Right atrium auricular region (tissue), 2 donors: ENCODE data around the gene PTPRK. TPM values are rescaled to one million over a fixed set of nuclear protein-coding genes. Genes with fewer than 3 reads are reported as not detected.
A peak's percentile ranks its signal among the peaks of the same experiment; 100 is the strongest.

Experiments
- DNase-seq: peaks from one replicate; pipeline ENCODE4 v3.0.0-alpha.2; 2019; ENCODE audit warnings: low spot score
- H3K27ac ChIP-seq, 2 donors: fragments of 200-600 bp; sonication (generic); 1 replicate in 1 of 2; 2 replicates in 1 of 2; pipeline ENCODE4 v1.5.1; 2016 to 2019
- H3K27me3 ChIP-seq, 2 donors: fragments of 200-600 bp; sonication (generic); one replicate each; pipeline versions ENCODE4 v1.5.1 to v1.6.0; 2017 to 2019
- H3K36me3 ChIP-seq: fragments of 200-600 bp; sonication (generic); one replicate; pipeline ENCODE4 v1.5.1; 2016
- H3K4me1 ChIP-seq, 2 donors: fragments of 200-600 bp; sonication (generic); one replicate each; pipeline versions ENCODE4 v1.5.1 to v1.6.0; 2017 to 2019
- H3K4me3 ChIP-seq, 2 donors: fragments of 200-600 bp; sonication (generic); 1 replicate in 1 of 2; 2 replicates in 1 of 2; pipeline ENCODE4 v1.5.1; 2017 to 2019; ENCODE audit warnings: mild to moderate bottlenecking in 1 of 2, moderate library complexity in 1 of 2
- H3K9me3 ChIP-seq, 2 donors: fragments of 200-600 bp; sonication (generic); one replicate each; pipeline ENCODE4 v1.5.1; 2019
- total RNA-seq, 2 donors: library from RNA; depleted of rRNA; stranded (reverse); fragments of >200 nt; gene quantifications; one replicate each; pipeline ENCODE4 v1.1.0, GENCODE V29; 2016
- TF ChIP-seq, protein P1 (sequence below), 2 donors: fragments of 200-600 bp; sonication (generic); IDR thresholded peaks; one replicate each; pipeline ENCODE4 v1.5.1; 2019; ENCODE audit warnings: antibody characterized with exemption in 2 of 2

PTPRK gene
- 10 to 100 TPM; 24.5 to 36.4 TPM for total RNA-seq

DNA sequence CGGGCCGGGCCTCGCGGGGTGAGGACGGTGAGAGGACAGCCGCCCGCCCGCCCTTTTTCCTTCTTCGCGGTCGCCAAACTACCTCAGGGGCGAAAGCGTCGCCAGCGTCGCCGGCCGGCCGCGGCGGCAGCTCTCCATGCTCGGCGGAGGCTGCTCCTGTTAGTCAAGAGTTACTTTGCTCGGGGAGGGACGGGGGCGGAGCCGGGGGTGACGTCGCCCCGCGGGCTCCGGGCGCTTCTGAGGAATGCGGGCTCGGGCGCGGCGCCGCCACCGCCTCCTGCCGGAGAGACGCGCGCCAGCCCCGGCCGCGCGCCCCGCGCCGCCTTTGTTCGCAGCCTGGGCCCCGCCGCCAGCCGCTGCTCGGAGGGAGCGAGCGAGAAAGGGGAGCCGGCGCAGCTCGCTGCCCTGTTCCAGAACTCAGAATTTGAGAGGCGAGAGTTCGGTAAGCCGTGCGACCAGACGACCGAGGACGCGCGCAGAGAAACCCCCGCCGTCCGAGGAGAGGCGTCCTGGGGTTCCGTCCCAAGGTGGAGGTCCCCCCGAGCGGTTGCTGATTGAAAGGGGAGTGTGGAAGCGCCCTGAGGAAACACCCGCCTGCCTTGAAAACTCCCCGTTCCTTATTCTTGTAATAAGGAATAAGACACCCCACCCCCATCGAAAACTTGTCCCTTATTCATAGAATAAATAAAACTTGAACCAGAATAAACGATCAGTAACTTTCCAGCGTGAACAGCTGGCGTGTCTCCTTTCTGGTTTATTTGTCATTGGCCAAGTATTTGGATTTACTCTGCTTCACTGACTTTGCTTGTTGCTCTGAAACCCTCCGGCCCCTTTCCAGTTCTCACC, at the start of gene PTPRK:
PTPRK (minus strand) TSS at position 164 of the 846 bp plus-strand sequence. CDS start 241 bp downstream, outside the sequence.
- peak within 1 kb of the TSS; percentile 95 to 97 for H3K27ac ChIP-seq
- H3K36me3 ChIP-seq, result no peaks in the 10 kb centered on the region
- peaks cover 0 to 34% of the 10 kb centered on the region in 2 donors for H3K4me1 ChIP-seq
- peak within 1 kb of the TSS; percentile 78 to 90 for H3K4me3 ChIP-seq
- TF ChIP-seq, protein P1, sequence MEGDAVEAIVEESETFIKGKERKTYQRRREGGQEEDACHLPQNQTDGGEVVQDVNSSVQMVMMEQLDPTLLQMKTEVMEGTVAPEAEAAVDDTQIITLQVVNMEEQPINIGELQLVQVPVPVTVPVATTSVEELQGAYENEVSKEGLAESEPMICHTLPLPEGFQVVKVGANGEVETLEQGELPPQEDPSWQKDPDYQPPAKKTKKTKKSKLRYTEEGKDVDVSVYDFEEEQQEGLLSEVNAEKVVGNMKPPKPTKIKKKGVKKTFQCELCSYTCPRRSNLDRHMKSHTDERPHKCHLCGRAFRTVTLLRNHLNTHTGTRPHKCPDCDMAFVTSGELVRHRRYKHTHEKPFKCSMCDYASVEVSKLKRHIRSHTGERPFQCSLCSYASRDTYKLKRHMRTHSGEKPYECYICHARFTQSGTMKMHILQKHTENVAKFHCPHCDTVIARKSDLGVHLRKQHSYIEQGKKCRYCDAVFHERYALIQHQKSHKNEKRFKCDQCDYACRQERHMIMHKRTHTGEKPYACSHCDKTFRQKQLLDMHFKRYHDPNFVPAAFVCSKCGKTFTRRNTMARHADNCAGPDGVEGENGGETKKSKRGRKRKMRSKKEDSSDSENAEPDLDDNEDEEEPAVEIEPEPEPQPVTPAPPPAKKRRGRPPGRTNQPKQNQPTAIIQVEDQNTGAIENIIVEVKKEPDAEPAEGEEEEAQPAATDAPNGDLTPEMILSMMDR (IDR thresholded peaks at IDR 0.05), result peak; percentile 62 to 73
- no peaks in the 10 kb centered on the region for H3K27me3 ChIP-seq
- DNase-seq, result peak; percentile 92
- H3K9me3 ChIP-seq, result no peaks in the 10 kb centered on the region

DNA sequence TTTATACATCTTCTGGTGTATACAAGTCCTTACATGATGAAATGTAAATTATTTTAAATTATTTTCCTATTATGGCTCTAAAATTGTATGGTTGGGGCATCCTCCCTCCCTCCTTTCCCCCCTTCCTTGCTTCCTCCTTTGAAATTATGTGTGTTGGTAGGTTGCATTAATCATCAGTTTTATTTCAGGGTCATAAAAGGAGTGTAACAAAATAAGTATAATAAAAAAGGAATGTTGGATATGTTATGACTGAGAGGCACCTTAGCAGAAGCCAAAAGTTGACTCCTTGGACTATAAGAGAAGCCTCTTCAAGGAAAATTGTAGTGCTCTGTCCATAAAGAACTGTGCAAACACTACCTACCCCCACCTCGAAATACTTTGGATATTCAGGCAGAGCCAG, 46.6 kb upstream of the PTPRK start:
- Histone ChIP-seq H3K4me1 (peaks cover 0 to 9% of the 10 kb centered on the region in 2 donors), H3K27me3 (no peaks in the 10 kb centered on the region), H3K9me3 (no peaks in the 10 kb centered on the region), H3K4me3 (no peak overlapping the region), H3K27ac (no peak overlapping the region), H3K36me3 (no peaks in the 10 kb centered on the region)
- TF ChIP-seq, protein P1 (IDR thresholded peaks at IDR 0.05), result no peak
- DNase-seq, result no peak

DNA sequence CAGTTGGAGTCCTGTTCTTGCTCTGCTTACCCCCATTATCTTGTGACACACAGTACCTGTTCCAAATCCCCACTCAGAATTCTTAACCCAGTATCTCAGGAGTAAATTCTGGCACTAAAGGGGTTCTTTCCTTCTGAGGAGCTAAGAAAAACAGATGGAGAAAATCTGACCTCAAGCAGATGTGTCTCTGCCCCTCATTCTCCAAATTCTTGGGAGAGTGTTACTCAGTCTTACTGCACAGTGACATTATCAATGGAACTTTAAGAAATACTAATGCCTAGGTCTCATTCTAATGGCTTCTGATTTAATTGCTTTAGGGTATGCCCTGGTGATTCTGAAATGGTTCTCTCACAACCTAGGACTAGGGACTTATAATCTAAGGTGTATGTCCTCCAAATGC, 40.6 kb upstream of the PTPRK start:
- TF ChIP-seq, protein P1 (IDR thresholded peaks at IDR 0.05), result no peak
- no peak overlapping the region for H3K27ac ChIP-seq
- no peaks in the 10 kb centered on the region for H3K27me3 ChIP-seq
- H3K4me3 ChIP-seq, result no peak overlapping the region
- H3K36me3 ChIP-seq, result no peaks in the 10 kb centered on the region
- no peaks in the 10 kb centered on the region for H3K9me3 ChIP-seq
- peaks cover 0 to 4% of the 10 kb centered on the region in 2 donors for H3K4me1 ChIP-seq
- no peak for DNase-seq

DNA sequence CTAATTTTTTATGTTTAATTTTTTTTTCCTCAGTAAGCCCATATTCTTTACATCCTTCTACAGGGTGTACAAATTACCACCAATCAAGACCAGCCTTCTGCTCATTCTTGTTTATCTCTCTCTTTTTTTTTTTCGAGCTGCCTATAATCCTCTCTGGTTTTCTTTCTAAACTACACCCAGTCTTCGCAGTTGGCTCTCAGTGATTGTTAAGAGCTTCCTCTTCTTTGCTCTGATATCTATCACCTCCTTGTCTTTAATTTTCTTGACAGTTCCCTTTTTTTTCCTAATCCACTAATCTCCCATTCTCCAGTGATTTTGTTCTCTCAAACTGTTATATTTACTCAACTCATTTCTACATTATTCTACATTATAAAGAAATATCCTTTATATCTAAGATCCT, 38.5 kb upstream of the PTPRK start:
- Histone ChIP-seq H3K27ac (no peak overlapping the region), H3K4me3 (no peak overlapping the region), H3K36me3 (no peaks in the 10 kb centered on the region), H3K27me3 (no peaks in the 10 kb centered on the region), H3K9me3 (no peaks in the 10 kb centered on the region), H3K4me1 (peaks cover 0 to 4% of the 10 kb centered on the region in 2 donors)
- no peak for DNase-seq
- TF ChIP-seq, protein P1 (IDR thresholded peaks at IDR 0.05), result no peak

DNA sequence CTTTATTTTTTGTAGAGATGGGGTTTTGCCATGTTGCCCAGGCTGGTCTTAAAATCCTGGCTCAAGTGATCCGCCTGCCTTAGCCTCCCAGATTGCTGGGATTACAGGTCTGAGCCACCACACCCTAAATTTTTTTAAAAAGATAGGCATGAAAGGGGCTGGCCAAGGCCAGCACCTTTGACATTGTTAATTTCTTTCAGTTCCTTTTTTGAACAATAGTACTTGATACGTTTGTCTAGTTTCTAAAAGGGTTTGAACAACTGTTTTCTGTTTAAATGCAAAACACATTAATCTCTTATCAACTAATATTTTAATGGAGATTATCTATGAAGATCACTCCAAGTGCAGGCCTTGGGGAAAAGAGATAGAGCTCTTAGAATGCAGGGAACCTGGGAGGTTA, 37.6 kb upstream of the PTPRK start:
- Histone ChIP-seq H3K36me3 (no peaks in the 10 kb centered on the region), H3K4me3 (no peak overlapping the region), H3K27ac (no peak overlapping the region), H3K4me1 (peaks cover 0 to 4% of the 10 kb centered on the region in 2 donors), H3K9me3 (no peaks in the 10 kb centered on the region), H3K27me3 (no peaks in the 10 kb centered on the region)
- TF ChIP-seq, protein P1 (IDR thresholded peaks at IDR 0.05), result no peak
- no peak for DNase-seq
